DOHH2 (cell line): ENCODE results near the gene GZMM.

Experiments
- H3F3A ChIP-seq: fragments of 200-600 bp; sonication (generic), shearing (Covaris generic); 2 replicates; pipeline ENCODE4 v1.6.0; 2016; ENCODE audit warnings: antibody characterized with exemption, mild to moderate bottlenecking; ENCODE audit not compliant: control insufficient read depth, insufficient read depth
- H3K27ac ChIP-seq: fragments of 200-600 bp; sonication (generic); 2 replicates; pipeline ENCODE4 v1.5.1; 2014; ENCODE audit warnings: low read depth, mild to moderate bottlenecking, low read length, moderate library complexity
- H3K27me3 ChIP-seq: fragments of 200-600 bp; sonication (generic); 2 replicates; pipeline ENCODE4 v1.6.1; 2014; ENCODE audit warnings: mild to moderate bottlenecking, low read length, mixed read lengths; ENCODE audit not compliant: control insufficient read depth
- H3K36me3 ChIP-seq: fragments of 200-600 bp; sonication (generic); 2 replicates; pipeline ENCODE4 v1.6.1; 2014; ENCODE audit warnings: mild to moderate bottlenecking, low read length, moderate library complexity, mixed read lengths; ENCODE audit not compliant: control insufficient read depth
- H3K4me1 ChIP-seq: fragments of 200-600 bp; sonication (generic); 2 replicates; pipeline ENCODE4 v1.6.1; 2014; ENCODE audit warnings: mild to moderate bottlenecking, low read length, mixed read lengths; ENCODE audit not compliant: control insufficient read depth
- H3K4me2 ChIP-seq: fragments of 200-600 bp; sonication (generic); 2 replicates; pipeline ENCODE4 v1.6.0; 2014; ENCODE audit warnings: mild to moderate bottlenecking, low read length, moderate library complexity
- H3K4me3 ChIP-seq: fragments of 200-600 bp; sonication (generic); 2 replicates; pipeline ENCODE4 v1.5.1; 2014; ENCODE audit warnings: mild to moderate bottlenecking, low read length, mixed read lengths
- H3K79me2 ChIP-seq: fragments of 200-600 bp; sonication (generic); 2 replicates; pipeline ENCODE4 v1.6.1; 2014; ENCODE audit warnings: mild to moderate bottlenecking, low read length, mixed read lengths; ENCODE audit not compliant: control insufficient read depth
- H3K9me2 ChIP-seq: fragments of 200-600 bp; sonication (generic); replicated peaks from 2 replicates; pipeline ENCODE4 v1.6.1; 2014; ENCODE audit warnings: mild to moderate bottlenecking, low read length, mixed read lengths; ENCODE audit not compliant: control insufficient read depth
- H3K9me3 ChIP-seq: fragments of 200-600 bp; sonication (generic); 2 replicates; pipeline ENCODE4 v1.6.1; 2014; ENCODE audit warnings: antibody characterized with exemption, low read length, mixed read lengths; ENCODE audit not compliant: control insufficient read depth, insufficient read depth
- H4K20me1 ChIP-seq: fragments of 200-600 bp; sonication (generic); 2 replicates; pipeline ENCODE4 v1.6.0; 2014; ENCODE audit warnings: low read depth, mild to moderate bottlenecking, antibody characterized with exemption, low read length, moderate library complexity; ENCODE audit not compliant: control insufficient read depth, insufficient read depth
- CTCF ChIP-seq: fragments of 200-600 bp; sonication (generic); IDR thresholded peaks from one replicate; pipeline ENCODE4 v1.5.1; 2014; ENCODE audit warnings: antibody characterized with exemption, mild to moderate bottlenecking, low read depth, low read length; ENCODE audit not compliant: poor library complexity, severe bottlenecking
- EZH2phosphoT487 ChIP-seq: fragments of 200-600 bp; sonication (generic); IDR thresholded peaks from 2 replicates; pipeline ENCODE4 v1.6.1; 2017; ENCODE audit warnings: borderline replicate concordance, mild to moderate bottlenecking, antibody characterized with exemption, low read length, moderate library complexity, mixed read lengths

Gene GZMM

GRCh38 chr19:574658-575526 is 31.0 kb downstream of the GZMM start:
- peaks cover 11% of the 10 kb centered on the region for H3F3A ChIP-seq
- H3K9me2 ChIP-seq, result no peaks in the 10 kb centered on the region
- peaks cover 22% of the 10 kb centered on the region for H4K20me1 ChIP-seq
- no peaks in the 10 kb centered on the region for H3K27me3 ChIP-seq
- peaks cover 21% of the 10 kb centered on the region for H3K4me1 ChIP-seq
- H3K4me3 ChIP-seq, result peak overlapping the region; percentile 95
- no peak overlapping the region for H3K27ac ChIP-seq
- peaks cover 60% of the 10 kb centered on the region for H3K36me3 ChIP-seq
- H3K79me2 ChIP-seq, result peaks cover 80% of the 10 kb centered on the region
- H3K9me3 ChIP-seq, result no peaks in the 10 kb centered on the region
- H3K4me2 ChIP-seq, result peak overlapping the region; percentile 95
- TF ChIP-seq EZH2phosphoT487 (no peak), CTCF (no peak)

- Histone ChIP-seq H3K36me3 (peaks cover 68% of the 10 kb centered on the region), H3K9me3 (no peaks in the 10 kb centered on the region), H3K4me1 (peaks cover 16% of the 10 kb centered on the region), H3K4me3 (peak overlapping the region; percentile 95), H3K4me2 (peak overlapping the region; percentile 95; the same call in 1 of the 2 replicates), H3K27me3 (no peaks in the 10 kb centered on the region), H3K27ac (no peak overlapping the region), H3F3A (peaks cover 11% of the 10 kb centered on the region), H4K20me1 (peaks cover 22% of the 10 kb centered on the region), H3K79me2 (peaks cover 81% of the 10 kb centered on the region), H3K9me2 (no peaks in the 10 kb centered on the region)
- TF ChIP-seq EZH2phosphoT487 (no peak), CTCF (no peak)
Observed at GRCh38 chr19:575527-576506, 32.0 kb downstream of the GZMM start.

GRCh38 chr19:576768-577438 is 33.0 kb downstream of the GZMM start:
- H3K4me2 ChIP-seq, result no peak overlapping the region
- TF ChIP-seq CTCF (no peak), EZH2phosphoT487 (no peak)
- no peaks in the 10 kb centered on the region for H3K9me2 ChIP-seq
- no peak overlapping the region for H3K4me3 ChIP-seq
- H3K9me3 ChIP-seq, result no peaks in the 10 kb centered on the region
- H3K79me2 ChIP-seq, result peaks cover 81% of the 10 kb centered on the region
- peaks cover 22% of the 10 kb centered on the region for H4K20me1 ChIP-seq
- peaks cover 16% of the 10 kb centered on the region for H3K4me1 ChIP-seq
- H3K27ac ChIP-seq, result no peak overlapping the region
- no peaks in the 10 kb centered on the region for H3K27me3 ChIP-seq
- H3F3A ChIP-seq, result peaks cover 2% of the 10 kb centered on the region
- peaks cover 69% of the 10 kb centered on the region for H3K36me3 ChIP-seq
